IMR-90 (cell line): ENCODE data around the gene LRFN5.

ENCODE experiments used
- CEBPB ChIP-seq: IDR thresholded peaks from 2 replicates; pipeline ENCODE4 v1.6.1; 2012; ENCODE audit warnings: low read depth, low read length, improper control_type of control experiment
- CTCF ChIP-seq: conservative IDR thresholded peaks from 2 replicates; pipeline ENCODE4 v1.5.1; 2012; ENCODE audit warnings: mild to moderate bottlenecking, low read depth, low read length, improper control_type of control experiment
- MAFK ChIP-seq: IDR thresholded peaks from 2 replicates; pipeline ENCODE4 v1.6.1; 2012; ENCODE audit warnings: low read depth, low read length, improper control_type of control experiment
- POLR2A ChIP-seq: IDR thresholded peaks from 2 replicates; pipeline ENCODE4 v1.6.1; 2012; ENCODE audit warnings: mild to moderate bottlenecking, low read depth, low read length
- RAD21 ChIP-seq: IDR thresholded peaks from 2 replicates; pipeline ENCODE4 v1.6.1; 2012; ENCODE audit warnings: low read length, improper control_type of control experiment
- RFX5 ChIP-seq: IDR thresholded peaks from 2 replicates; pipeline ENCODE4 v1.8.0; 2012; ENCODE audit warnings: low read depth, mild to moderate bottlenecking, low read length, moderate library complexity

- no peak for TF ChIP-seq POLR2A
- TF ChIP-seq CTCF: no peak
- no peak for TF ChIP-seq RAD21
- no peak for TF ChIP-seq CEBPB
- no peak for TF ChIP-seq RFX5
- TF ChIP-seq MAFK: no peak
Observed at GRCh38 chr14:41663473-41663850, 56.8 kb downstream of the LRFN5 start.
